Suprapubic skin (tissue), 4 donors: ENCODE measurements around the gene CDC42BPA.

Experiments
- CTCF ChIP-seq, 2 donors: fragments of 200-600 bp in 1 of 2; fragments of 450-650 bp in 1 of 2; sonication (generic) in 1 of 2; IDR thresholded peaks; one replicate each; pipeline ENCODE4 v1.5.1; 2016 to 2019; ENCODE audit warnings: antibody characterized with exemption in 2 of 2, mild to moderate bottlenecking in 1 of 2, moderate library complexity in 1 of 2
- EP300 ChIP-seq: sonication (generic); formaldehyde crosslinking; IDR thresholded peaks from one replicate; pipeline ENCODE4 v1.6.1; 2017; ENCODE audit warnings: antibody characterized with exemption
- POLR2A ChIP-seq, 2 donors: fragments of 450-650 bp; IDR thresholded peaks; one replicate each; pipeline ENCODE4 v1.6.1; 2017; ENCODE audit warnings: antibody characterized with exemption in 2 of 2, mild to moderate bottlenecking in 2 of 2, moderate library complexity in 2 of 2
- POLR2AphosphoS5 ChIP-seq, 3 donors: sonication (generic); formaldehyde crosslinking; IDR thresholded peaks; one replicate each; pipeline ENCODE4 v1.6.1; 2017; ENCODE audit warnings: antibody characterized with exemption in 3 of 3

DNA sequence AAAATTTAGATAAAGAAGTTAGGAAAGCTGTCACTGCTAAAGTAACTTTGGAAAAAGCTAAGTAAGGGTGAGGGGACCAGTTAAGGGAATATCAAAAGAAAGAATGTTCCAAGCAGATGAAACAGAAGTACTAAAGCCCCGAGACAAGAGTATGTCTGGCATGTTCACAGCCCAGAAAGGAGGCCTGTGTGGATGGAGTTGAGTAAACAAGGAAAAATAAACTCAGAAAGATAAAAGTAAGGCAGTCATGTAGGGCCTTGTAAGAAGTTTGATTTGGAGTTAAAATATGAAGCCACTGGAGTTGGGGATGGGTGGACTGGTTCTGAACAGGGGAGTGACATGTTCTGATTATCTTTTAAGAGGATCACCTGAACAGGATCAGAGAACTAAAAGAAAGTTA, 177.9 kb downstream of the CDC42BPA start:
- TF ChIP-seq CTCF (IDR thresholded peaks at IDR 0.05): no peak
- TF ChIP-seq EP300: no peak
- TF ChIP-seq POLR2AphosphoS5 (IDR thresholded peaks at IDR 0.05): no peak
- no peak for TF ChIP-seq POLR2A (IDR thresholded peaks at IDR 0.05)
